K562 (cell line): ENCODE results near the gene SNX1. TPM values are rescaled to one million over a fixed set of nuclear protein-coding genes. Genes with fewer than 3 reads are reported as not detected.
A peak's percentile ranks its signal among the peaks of the same experiment; 100 is the strongest.

ENCODE experiments used
- CBX1 ChIP-seq: sonication (generic); IDR thresholded peaks from 2 replicates; pipeline ENCODE4 v1.6.1; 2016; ENCODE audit warnings: antibody characterized with exemption, low read depth, mild to moderate bottlenecking
- CBX3 ChIP-seq, 2 experiments: IDR thresholded peaks; 1 replicate in 1 of 2; 2 replicates in 1 of 2; pipeline ENCODE4 v1.6.1; 2012; ENCODE audit warnings: inconsistent platforms in 2 of 2, low read length in 2 of 2, borderline replicate concordance in 1 of 2, control low read depth in 1 of 2
- CHD2 ChIP-seq: IDR thresholded peaks from 2 replicates; pipeline ENCODE4 v1.6.1; 2011; ENCODE audit warnings: low read depth, low read length
- DACH1 ChIP-seq: fragments of 450-650 bp; IDR thresholded peaks from 2 replicates; pipeline ENCODE4 v1.6.1; 2018; ENCODE audit not compliant: partially characterized antibody
- DMBX1 ChIP-seq: fragments of 250-450 bp; sonication (Bioruptor Pico); IDR thresholded peaks from 2 replicates; pipeline ENCODE4 v1.8.0; 2022; ENCODE audit warnings: inconsistent platforms, mild to moderate bottlenecking, moderate library complexity, borderline replicate concordance
- GTF2A2 ChIP-seq: IDR thresholded peaks from 2 replicates; pipeline ENCODE4 v1.6.1; 2016; ENCODE audit warnings: mild to moderate bottlenecking, missing genetic modification characterization, missing compliant biosample characterization
- KHSRP ChIP-seq: fragments of 450-650 bp; IDR thresholded peaks from 2 replicates; pipeline ENCODE4 v1.6.1; 2017
- KLF16 ChIP-seq: IDR thresholded peaks from 2 replicates; pipeline ENCODE4 v1.6.1; 2016; ENCODE audit warnings: antibody characterized with exemption
- KLF6 ChIP-seq: fragments of 250-450 bp; sonication (Bioruptor Pico); IDR thresholded peaks from 2 replicates; pipeline ENCODE4 v1.4.0; 2020; ENCODE audit warnings: mild to moderate bottlenecking, moderate library complexity, borderline replicate concordance
- MAZ ChIP-seq, 2 experiments: fragments of 450-650 bp in 1 of 2; sonication (generic) in 1 of 2; formaldehyde crosslinking; IDR thresholded peaks in 1 of 2; conservative IDR thresholded peaks in 1 of 2; 2 replicates each; pipeline versions ENCODE4 v1.4.0 to v1.5.0; 2020; ENCODE audit warnings: mild to moderate bottlenecking in 1 of 2, missing genetic modification reagents in 1 of 2
- NFIX ChIP-seq: fragments of 250-450 bp; sonication (Bioruptor Pico); IDR thresholded peaks from 2 replicates; pipeline ENCODE4 v1.4.0; 2020; ENCODE audit warnings: low read depth, mild to moderate bottlenecking, moderate library complexity
- NFRKB ChIP-seq: fragments of 450-650 bp; IDR thresholded peaks from 2 replicates; pipeline ENCODE4 v1.6.1; 2016; ENCODE audit warnings: low read depth
- PML ChIP-seq: IDR thresholded peaks from 2 replicates; pipeline ENCODE4 v1.6.1; 2012; ENCODE audit warnings: low read length, inconsistent platforms
- RB1 ChIP-seq: fragments of 450-650 bp; IDR thresholded peaks from 2 replicates; pipeline ENCODE4 v1.6.1; 2017; ENCODE audit warnings: low read depth, mild to moderate bottlenecking
- SETDB1 ChIP-seq: IDR thresholded peaks from one replicate; pipeline ENCODE4 v1.6.1; 2012; ENCODE audit warnings: low read length, control low read depth, inconsistent platforms
- SP2 ChIP-seq: IDR thresholded peaks from 2 replicates; pipeline ENCODE4 v1.6.1; 2011; ENCODE audit warnings: mild to moderate bottlenecking, low read depth, low read length, moderate library complexity; ENCODE audit not compliant: poor library complexity, severe bottlenecking; ENCODE audit errors: extremely low read depth
- TBP ChIP-seq: optimal IDR thresholded peaks from 2 replicates; pipeline ENCODE3; 2011; ENCODE audit warnings: low read depth, low read length, improper control_type of control experiment
- TFAM ChIP-seq: fragments of 250-450 bp; sonication (Bioruptor Pico); conservative IDR thresholded peaks from 2 replicates; pipeline ENCODE4 v1.5.0; 2021; ENCODE audit warnings: mild to moderate bottlenecking, moderate library complexity
- ZFPM2 ChIP-seq: fragments of 250-450 bp; sonication (Bioruptor Pico); IDR thresholded peaks from 2 replicates; pipeline ENCODE4 v1.5.1; 2022; ENCODE audit warnings: mild to moderate bottlenecking
- ZNF445 ChIP-seq: fragments of 250-450 bp; sonication (Bioruptor Pico); IDR thresholded peaks from 2 replicates; pipeline ENCODE4 v1.4.0; 2020; ENCODE audit warnings: low read depth, mild to moderate bottlenecking, moderate library complexity
- ZNF586 ChIP-seq: fragments of 450-650 bp; formaldehyde crosslinking; conservative IDR thresholded peaks from 2 replicates; pipeline ENCODE4 v1.4.0; 2020; ENCODE audit warnings: mild to moderate bottlenecking, moderate library complexity
- polyA plus RNA-seq, 8 experiments: library from polyadenylated mRNA; depleted of rRNA in 4 of 8; stranded (reverse) in 5 of 8; unstranded in 3 of 8; fragments of >200 nt; fragmentation: Nextera tagmentation in 2 of 8; fragmentation: Illumina TruSeq in 1 of 8; extraction: Ambion mirVana in 2 of 8; extraction: Trizol in 1 of 8; gene quantifications; 2 replicates each; pipeline versions ENCODE4 v1.2.1 to v1.2.3, GENCODE V29; 2011 to 2014; ENCODE audit warnings: inconsistent platforms in 1 of 8, missing spikeins in 1 of 8
- total RNA-seq, 7 experiments: library from RNA; depleted of rRNA in 6 of 7; stranded (reverse); fragments of >200 nt in 6 of 7; fragmentation: Illumina TruSeq in 2 of 7; extraction: Trizol in 2 of 7; gene quantifications; 2 replicates each; pipeline versions ENCODE4 v1.2.1 to v1.2.3, GENCODE V29; 2011 to 2021; ENCODE audit warnings: low replicate concordance in 1 of 7
- TF ChIP-seq, protein P1 (sequence below), 2 experiments: fragments of 250-450 bp in 1 of 2; fragments of 450-650 bp in 1 of 2; sonication (Bioruptor Pico) in 1 of 2; IDR thresholded peaks; 2 replicates each; pipeline versions ENCODE4 v1.6.1 to v1.8.0; 2016 to 2021; ENCODE audit warnings: mild to moderate bottlenecking in 2 of 2, moderate library complexity in 2 of 2, missing compliant biosample characterization in 1 of 2, missing genetic modification characterization in 1 of 2
- TF ChIP-seq, protein P2 (sequence below): sonication (generic); formaldehyde crosslinking; IDR thresholded peaks from 2 replicates; pipeline ENCODE4 v1.4.0; 2020; ENCODE audit warnings: mild to moderate bottlenecking, missing genetic modification reagents
- TF ChIP-seq, protein P3 (sequence below): sonication (generic); formaldehyde crosslinking; IDR thresholded peaks from 2 replicates; pipeline ENCODE4 v1.8.1; 2022; ENCODE audit warnings: missing genetic modification reagents

Gene SNX1
- total and polyA plus RNA-seq, 9 of the 15 experiments (the other 6 are each of a cell fraction or from before 2014, with no cell fraction given): 11.0 to 105 (median 59.9) TPM

DNA sequence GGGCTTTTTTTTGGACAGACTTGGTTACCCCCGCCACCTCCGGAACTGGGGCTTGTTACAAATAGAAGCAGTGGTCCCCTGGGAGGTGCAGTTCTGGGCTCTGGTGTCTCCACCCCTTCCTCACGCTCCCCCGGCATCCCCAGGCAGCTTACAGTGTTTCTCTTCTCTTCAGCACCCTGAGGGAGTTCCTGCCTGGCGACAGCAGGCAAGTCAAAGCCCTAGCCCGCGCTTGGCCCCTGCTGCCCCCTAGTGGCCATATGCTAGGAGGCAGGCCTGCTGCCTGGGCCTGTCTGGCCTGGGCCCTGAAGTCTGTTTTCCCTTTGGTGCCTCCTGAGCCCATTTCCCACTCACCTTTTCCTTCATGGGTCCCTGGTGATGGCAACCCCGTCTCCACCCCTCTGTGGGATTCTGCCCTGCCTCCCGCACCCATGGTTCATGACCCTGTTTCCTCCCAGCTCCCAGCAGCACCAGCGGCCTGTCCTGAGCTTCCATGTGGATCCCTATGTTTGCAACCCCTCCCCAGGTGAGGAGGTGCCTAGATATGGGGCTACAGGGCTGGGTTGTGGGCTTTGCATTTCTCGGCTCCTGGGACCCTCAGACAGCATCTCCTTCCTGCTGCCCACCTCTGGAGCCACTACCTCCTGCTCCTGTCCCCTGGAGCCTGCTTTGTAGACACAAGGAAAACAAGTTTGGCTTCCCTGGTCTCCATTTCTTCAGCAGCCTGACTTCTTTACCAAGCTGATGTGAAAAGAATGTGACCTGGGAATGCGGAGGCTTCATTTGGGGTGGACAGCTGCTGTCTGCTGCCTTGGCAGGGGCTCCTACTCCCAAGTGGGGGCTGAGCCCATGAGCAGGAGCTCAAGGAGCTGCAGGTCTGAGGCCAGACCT lies 57.9 kb downstream of the SNX1 start (continued):
- TF ChIP-seq, protein P1, sequence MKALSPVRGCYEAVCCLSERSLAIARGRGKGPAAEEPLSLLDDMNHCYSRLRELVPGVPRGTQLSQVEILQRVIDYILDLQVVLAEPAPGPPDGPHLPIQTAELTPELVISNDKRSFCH (CRISPR knock-in tag; IDR thresholded peaks at IDR 0.05): no peak
- TF ChIP-seq, protein P1 (tag; IDR thresholded peaks at IDR 0.05): no peak
- TF ChIP-seq SP2 (no peak), SETDB1 (no peak), KHSRP (no peak), GTF2A2 (tag) (no peak), NFRKB (no peak), PML (no peak), KLF6 (no peak), ZNF586 (CRISPR knock-in tag) (no peak), CHD2 (0 out of 2 replicates have a peak, but pooled peaks have one; percentile 6), ZFPM2 (CRISPR knock-in tag) (peak; percentile 61; the same call in 1 of the 2 replicates), KLF16 (peak; percentile 63), RB1 (peak; percentile 97), DMBX1 (no peak), ZNF445 (no peak), DACH1 (no peak), MAZ (CRISPR knock-in tag; conservative IDR thresholded peaks at IDR 0.05 in 1 of 2, IDR thresholded peaks at IDR 0.05 in 1 of 2) (peak in 1 of 2 experiments; percentile 20; a peak in 1 of 4 replicates), CBX3 (IDR thresholded peaks at IDR 0.05; ENCODE audit: borderline replicate concordance in 1 of 2, low read length in 2 of 2) (no peak), CBX1 (no peak; the same call in 1 of the 2 replicates), TFAM (CRISPR knock-in tag) (no peak), TBP (no peak), NFIX (no peak)
- TF ChIP-seq, protein P2, sequence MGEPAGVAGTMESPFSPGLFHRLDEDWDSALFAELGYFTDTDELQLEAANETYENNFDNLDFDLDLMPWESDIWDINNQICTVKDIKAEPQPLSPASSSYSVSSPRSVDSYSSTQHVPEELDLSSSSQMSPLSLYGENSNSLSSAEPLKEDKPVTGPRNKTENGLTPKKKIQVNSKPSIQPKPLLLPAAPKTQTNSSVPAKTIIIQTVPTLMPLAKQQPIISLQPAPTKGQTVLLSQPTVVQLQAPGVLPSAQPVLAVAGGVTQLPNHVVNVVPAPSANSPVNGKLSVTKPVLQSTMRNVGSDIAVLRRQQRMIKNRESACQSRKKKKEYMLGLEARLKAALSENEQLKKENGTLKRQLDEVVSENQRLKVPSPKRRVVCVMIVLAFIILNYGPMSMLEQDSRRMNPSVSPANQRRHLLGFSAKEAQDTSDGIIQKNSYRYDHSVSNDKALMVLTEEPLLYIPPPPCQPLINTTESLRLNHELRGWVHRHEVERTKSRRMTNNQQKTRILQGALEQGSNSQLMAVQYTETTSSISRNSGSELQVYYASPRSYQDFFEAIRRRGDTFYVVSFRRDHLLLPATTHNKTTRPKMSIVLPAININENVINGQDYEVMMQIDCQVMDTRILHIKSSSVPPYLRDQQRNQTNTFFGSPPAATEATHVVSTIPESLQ (CRISPR knock-in tag): no peak
- TF ChIP-seq, protein P3, sequence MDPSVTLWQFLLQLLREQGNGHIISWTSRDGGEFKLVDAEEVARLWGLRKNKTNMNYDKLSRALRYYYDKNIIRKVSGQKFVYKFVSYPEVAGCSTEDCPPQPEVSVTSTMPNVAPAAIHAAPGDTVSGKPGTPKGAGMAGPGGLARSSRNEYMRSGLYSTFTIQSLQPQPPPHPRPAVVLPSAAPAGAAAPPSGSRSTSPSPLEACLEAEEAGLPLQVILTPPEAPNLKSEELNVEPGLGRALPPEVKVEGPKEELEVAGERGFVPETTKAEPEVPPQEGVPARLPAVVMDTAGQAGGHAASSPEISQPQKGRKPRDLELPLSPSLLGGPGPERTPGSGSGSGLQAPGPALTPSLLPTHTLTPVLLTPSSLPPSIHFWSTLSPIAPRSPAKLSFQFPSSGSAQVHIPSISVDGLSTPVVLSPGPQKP (CRISPR knock-in tag): no peak
